ENCODE measurements around the gene DPAGT1.
A peak's percentile ranks its signal among the peaks of the same experiment; 100 is the strongest.
"Not testable (repeated sequence)": the region's sequence is repeated elsewhere in the genome, so short reads cannot be mapped to it uniquely, and the experiment has no call there.

The DPAGT1 gene

DNA sequence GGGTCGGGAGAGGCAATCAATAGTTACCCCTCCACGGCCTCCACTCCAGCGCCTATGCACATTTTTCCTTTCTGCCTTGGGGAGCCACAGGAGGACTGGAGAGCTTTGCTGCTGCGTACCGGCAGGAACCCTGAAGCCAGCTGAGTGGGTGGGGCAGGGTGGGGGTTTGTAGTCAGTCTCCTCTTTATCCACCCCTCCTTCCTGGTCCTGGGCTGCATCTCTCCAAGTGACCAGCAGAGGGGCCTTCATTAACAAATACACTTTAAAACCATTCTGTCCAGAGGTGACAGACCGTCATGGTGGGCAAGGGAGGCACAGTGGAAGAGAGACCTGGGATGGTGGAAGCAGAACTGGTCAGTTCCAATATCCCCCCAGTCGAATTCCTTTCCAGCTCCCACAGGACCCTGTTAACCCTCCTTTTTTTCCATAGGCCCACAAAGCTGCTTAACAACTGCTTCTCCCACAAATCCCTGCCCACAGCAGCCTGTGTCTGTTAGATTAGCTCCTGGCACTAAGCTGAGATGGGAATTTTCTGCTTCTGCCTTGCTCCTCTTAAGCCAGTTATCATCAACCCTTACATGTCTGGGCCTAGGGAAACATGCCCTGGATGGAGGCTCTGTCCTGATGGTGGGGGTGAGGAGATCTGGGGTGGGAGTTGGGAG lies 43.3 kb upstream of the DPAGT1 start:
- no peak overlapping the region for H3K4me3 ChIP-seq (replicated peaks; ENCODE audit: low read depth, low read length)
- TF ChIP-seq, protein P1, sequence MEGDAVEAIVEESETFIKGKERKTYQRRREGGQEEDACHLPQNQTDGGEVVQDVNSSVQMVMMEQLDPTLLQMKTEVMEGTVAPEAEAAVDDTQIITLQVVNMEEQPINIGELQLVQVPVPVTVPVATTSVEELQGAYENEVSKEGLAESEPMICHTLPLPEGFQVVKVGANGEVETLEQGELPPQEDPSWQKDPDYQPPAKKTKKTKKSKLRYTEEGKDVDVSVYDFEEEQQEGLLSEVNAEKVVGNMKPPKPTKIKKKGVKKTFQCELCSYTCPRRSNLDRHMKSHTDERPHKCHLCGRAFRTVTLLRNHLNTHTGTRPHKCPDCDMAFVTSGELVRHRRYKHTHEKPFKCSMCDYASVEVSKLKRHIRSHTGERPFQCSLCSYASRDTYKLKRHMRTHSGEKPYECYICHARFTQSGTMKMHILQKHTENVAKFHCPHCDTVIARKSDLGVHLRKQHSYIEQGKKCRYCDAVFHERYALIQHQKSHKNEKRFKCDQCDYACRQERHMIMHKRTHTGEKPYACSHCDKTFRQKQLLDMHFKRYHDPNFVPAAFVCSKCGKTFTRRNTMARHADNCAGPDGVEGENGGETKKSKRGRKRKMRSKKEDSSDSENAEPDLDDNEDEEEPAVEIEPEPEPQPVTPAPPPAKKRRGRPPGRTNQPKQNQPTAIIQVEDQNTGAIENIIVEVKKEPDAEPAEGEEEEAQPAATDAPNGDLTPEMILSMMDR (IDR thresholded peaks at IDR 0.05; ENCODE audit: low read length, missing control alignments): peak; percentile 68
- DNase-seq (ENCODE audit: low read depth): peak; percentile 75

DNA sequence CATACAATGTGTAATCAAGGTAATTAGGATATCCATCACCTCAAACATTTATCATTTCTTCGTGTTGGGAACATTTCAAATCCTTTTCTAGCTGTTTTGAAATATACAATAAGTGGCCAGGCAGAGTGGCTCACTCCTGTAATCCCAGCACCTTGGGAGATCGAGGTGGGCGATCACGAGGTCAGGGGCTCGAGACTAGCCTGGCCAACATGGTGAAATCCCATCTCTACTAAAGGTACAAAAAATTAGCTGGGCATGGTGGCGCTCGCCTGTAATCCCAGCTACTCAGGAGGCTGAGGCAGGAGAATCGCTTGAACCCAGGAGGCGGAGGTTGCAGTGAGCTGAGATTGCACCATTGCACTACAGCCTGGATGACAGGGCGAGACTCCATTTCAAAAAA lies 37.6 kb upstream of the DPAGT1 start:
- not testable (repeated sequence) for DNase-seq (ENCODE audit: low read depth); H3K4me3 ChIP-seq (replicated peaks; ENCODE audit: low read depth, low read length)

DNA sequence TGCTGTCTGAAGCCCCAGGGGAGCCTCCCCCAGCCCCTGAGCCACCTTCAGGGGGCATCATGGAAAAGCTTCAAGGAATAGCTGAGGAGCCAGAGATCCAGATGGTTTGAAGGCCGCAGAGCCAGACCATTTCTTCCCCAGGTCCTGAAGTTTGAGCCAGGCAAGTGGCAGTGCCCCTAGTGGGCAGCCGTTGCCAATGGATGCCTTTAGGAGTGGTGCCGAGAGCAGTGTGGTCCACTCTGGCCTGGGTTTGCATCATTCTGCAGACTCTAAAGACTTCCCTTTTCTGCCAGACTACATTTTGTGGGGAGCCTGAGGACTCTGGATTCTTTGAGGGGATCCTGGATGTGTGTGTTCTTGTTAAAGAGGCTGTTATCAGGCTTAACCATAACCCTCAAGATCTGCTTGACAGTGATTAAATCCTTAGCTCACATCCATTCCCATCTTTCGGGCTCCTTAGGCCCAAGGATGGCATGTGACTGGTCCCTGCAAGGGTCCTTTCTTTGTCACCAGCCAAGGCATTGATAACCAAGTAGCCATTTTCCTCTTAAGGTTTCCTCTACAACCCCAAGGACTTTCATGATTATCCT lies 32.8 kb upstream of the DPAGT1 start:
- H3K4me3 ChIP-seq (replicated peaks; ENCODE audit: low read depth, low read length): no peak overlapping the region
- peak; percentile 19 for DNase-seq (ENCODE audit: low read depth)
- TF ChIP-seq, protein P1 (IDR thresholded peaks at IDR 0.05; ENCODE audit: low read length, missing control alignments): peak; percentile 63

DNA sequence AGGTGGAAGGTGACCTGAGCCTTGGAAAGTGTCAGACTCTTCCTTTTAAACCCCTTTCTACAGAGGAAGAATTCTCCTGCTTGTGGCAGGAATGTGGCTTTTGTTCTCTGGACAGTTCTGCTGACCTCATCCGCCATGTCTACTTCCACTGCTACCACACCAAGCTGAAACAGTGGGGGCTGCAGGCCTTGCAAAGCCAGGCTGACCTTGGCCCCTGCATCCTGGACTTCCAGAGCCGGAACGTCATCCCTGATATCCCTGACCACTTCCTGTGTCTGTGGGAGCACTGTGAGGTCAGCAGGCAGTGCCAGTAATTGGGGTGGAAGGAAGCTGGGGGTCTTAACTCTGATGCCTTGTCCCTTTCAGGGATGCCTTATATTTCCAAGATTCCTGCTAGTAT lies 29.0 kb upstream of the DPAGT1 start:
- H3K4me3 ChIP-seq (replicated peaks; ENCODE audit: low read depth, low read length): no peak overlapping the region
- TF ChIP-seq, protein P1 (IDR thresholded peaks at IDR 0.05; ENCODE audit: low read length, missing control alignments): no peak
- peak; percentile 70 for DNase-seq (ENCODE audit: low read depth)

DNA sequence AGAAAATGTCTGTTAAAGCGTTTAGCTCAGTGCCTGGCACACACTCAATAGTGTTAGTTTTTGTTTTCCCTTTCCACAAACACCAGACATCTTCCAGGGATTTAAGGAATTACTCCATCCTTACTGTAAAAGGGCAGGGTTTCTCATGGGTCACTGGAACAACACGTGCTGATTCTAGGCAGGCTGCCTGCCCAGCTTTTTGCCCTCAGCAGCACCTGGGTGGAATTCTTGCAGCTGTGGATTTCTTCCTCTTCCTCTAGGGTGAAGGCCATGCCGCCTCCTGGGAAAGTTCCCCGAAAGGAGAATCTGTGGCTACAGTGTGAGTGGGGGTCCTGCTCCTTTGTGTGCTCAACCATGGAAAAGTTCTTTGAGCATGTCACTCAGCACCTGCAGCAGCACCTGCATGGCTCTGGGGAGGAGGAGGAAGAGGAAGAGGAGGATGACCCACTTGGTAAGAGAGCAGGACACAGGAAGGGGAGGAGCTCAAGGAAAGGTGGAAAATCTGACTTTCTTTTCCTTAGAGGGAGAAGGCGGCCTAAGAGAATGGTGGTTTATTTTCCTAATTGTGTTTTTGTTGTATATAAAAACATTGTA lies 25.1 kb upstream of the DPAGT1 start:
- TF ChIP-seq, protein P1 (IDR thresholded peaks at IDR 0.05; ENCODE audit: low read length, missing control alignments): no peak
- DNase-seq (ENCODE audit: low read depth): no peak
- H3K4me3 ChIP-seq (replicated peaks; ENCODE audit: low read depth, low read length): no peak overlapping the region

DNA sequence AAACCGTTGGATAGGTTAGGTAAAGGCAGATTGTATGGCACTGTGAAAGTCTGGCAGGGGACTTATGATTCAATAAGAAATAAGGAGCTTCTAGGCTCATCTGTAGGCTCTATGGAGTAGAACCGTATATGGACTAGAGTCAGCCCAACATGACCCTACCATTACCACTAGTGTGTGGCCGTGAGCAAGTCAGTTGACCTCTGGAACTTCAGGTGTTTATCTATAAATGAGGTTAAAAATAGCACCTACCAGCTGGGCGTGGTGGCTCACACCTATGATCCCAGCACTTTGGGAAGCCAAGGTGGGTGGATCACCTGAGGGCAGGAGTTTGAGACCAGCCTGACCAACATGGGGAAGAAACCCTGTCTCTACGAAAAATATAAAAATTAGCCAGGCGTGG lies 24.2 kb upstream of the DPAGT1 start:
- H3K4me3 ChIP-seq (replicated peaks; ENCODE audit: low read depth, low read length): no peak overlapping the region
- DNase-seq (ENCODE audit: low read depth): no peak
- TF ChIP-seq, protein P1 (IDR thresholded peaks at IDR 0.05; ENCODE audit: low read length, missing control alignments): no peak

DNA sequence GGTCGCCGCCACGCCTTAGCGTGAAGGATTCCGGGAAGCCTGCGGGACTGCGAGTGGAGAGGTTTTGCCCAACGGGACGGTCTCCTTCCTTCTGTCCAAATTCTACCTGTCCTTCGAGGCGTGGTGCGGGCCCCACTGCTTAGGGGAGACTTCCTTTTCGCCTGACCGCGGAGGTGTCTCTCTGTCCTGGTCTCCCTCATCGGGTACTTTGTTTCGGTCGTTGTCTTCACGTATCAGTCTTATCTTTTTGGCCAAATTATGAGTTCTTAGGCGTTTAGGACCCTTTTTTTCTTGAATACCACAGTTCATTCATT lies 20.1 kb upstream of the DPAGT1 start:
- TF ChIP-seq, protein P1 (IDR thresholded peaks at IDR 0.05; ENCODE audit: low read length, missing control alignments): no peak
- H3K4me3 ChIP-seq (replicated peaks; ENCODE audit: low read depth, low read length): peak overlapping the region; percentile 71
- DNase-seq (ENCODE audit: low read depth): no peak
